ENCODE results near the gene THBS2. TPM values are rescaled to one million over a fixed set of nuclear protein-coding genes. Genes with fewer than 3 reads are reported as not detected.

The THBS2 gene
- total and polyA plus RNA-seq, 10 of the 15 experiments (the other 5 are each of a cell fraction or from before 2014, with no cell fraction given) = 0.07 to 0.10 TPM; not detected in 8

DNA sequence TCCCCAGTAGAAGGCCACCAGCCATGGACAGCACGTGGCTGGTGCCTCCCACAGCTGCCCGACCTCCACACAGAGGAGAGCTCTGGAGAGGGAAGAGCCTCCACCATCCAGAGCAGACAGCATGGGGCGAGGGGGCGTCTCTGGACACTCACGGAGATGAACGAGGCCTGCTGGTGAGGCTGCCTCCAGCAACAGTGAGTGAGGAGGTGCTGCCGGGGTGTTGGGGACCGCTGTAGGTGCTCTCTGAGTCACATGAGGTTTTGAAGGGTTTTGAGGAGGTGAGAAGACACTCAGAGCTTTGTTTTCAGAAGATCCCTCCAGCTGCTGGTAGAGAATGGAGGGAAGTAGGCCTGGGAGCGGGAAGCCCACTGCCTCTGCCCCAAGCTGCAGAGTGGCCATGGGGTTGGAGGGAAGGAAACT, 65.6 kb downstream of the THBS2 start:
- no peak for ATAC-seq
- no peak for DNase-seq (ENCODE audit: low read depth, low spot score)
- H3K9ac ChIP-seq (ENCODE audit: control insufficient read depth, insufficient read depth, low read length) = no peak overlapping the region
- intact Hi-C loops (cut with micrococcal nuclease; ENCODE audit: unreplicated experiment) = no loop called here
- ChIA-PET CTCF (no interaction called here), POLR2A (no interaction called here), SMC1A (ENCODE audit: uncharacterized antibody, unreplicated experiment) (no interaction called here), RAD21 (ENCODE audit: unreplicated experiment) (no interaction called here)
- no TSS peak for BruUV-seq (replicated peaks)
- H2AFZ ChIP-seq (ENCODE audit: control insufficient read depth, low read depth, low read length) = no peak overlapping the region
- H3K36me3 ChIP-seq (ENCODE audit: control insufficient read depth in 2 of 2, insufficient read depth in 2 of 2, low read length in 1 of 2) = no peaks in the 10 kb centered on the region
- TF ChIP-seq MYB (IDR thresholded peaks at IDR 0.05; ENCODE audit: borderline replicate concordance, low read depth, low read length) = no peak
- TF ChIP-seq NR2F1 (conservative IDR thresholded peaks at IDR 0.05) = no peak
- no peak for TF ChIP-seq CEBPB (IDR thresholded peaks at IDR 0.05; ENCODE audit: borderline replicate concordance in 1 of 2, low read depth in 2 of 2, low read length in 2 of 2)
- TF ChIP-seq BHLHE40 (IDR thresholded peaks at IDR 0.05; ENCODE audit: borderline replicate concordance in 1 of 2, low read depth in 2 of 2, low read length in 1 of 2) = no peak
- no peaks in the 10 kb centered on the region for H3K4me1 ChIP-seq (ENCODE audit: control insufficient read depth, insufficient read depth, low read length)
- no peaks in the 10 kb centered on the region for H4K20me1 ChIP-seq (ENCODE audit: control insufficient read depth, insufficient read depth)
- no peaks in the 10 kb centered on the region; the same call in 2 of the 3 replicates for H3K9me3 ChIP-seq (replicated peaks; ENCODE audit: control insufficient read depth, insufficient read depth, low read length)
- no peak overlapping the region for H3K27ac ChIP-seq (ENCODE audit: control insufficient read depth, insufficient read depth)
- H3K79me2 ChIP-seq (ENCODE audit: control insufficient read depth, insufficient read depth, low read length) = no peaks in the 10 kb centered on the region
- no peak overlapping the region for H3K4me2 ChIP-seq (ENCODE audit: control insufficient read depth, insufficient read depth)
- no peak for FAIRE-seq
- H3K4me3 ChIP-seq = no peak overlapping the region
- in situ Hi-C loops (cut with MboI) = no loop called here
- no peaks in the 10 kb centered on the region for H3K27me3 ChIP-seq (replicated peaks in 1 of 2; ENCODE audit: control insufficient read depth in 2 of 2, insufficient read depth in 2 of 2, low read length in 1 of 2)
- WGBS (ENCODE audit: insufficient coverage, insufficient replicate concordance, low lambda C conversion rate, missing lambda C conversion rate) = 0% methylated on average over 7 of the region's 9 CpGs

DNA sequence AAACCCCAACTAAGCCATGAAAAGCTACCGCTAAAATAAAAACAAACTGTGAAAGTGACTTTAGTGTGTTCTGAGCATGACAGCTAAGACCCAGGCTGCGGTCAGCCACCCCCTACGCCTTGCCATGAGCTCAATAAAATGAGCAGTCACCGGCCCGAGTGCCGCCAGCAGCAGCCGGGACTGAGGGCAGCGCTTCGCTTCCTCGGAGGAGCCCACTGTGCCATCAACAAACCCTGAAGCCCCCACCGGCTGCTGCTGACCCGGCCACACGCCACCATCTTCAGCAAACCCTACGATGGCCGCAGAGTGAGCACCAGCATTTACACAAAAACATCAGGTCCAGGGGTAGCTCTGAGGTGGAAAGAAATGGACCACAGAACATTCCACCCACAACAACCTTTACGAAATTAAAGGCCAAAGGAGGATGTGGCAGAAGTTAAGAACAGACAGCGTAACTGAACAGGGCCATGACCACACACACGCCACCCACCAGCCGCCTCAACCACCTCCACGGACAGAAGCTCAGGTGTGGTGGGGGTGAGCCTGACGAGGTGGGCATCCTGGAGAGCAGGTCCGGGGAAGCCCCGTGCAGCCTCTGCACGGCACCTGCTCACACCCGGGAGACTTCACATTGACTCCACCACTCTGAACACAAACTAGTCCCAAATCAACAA, 67.0 kb downstream of the THBS2 start:
- no peaks in the 10 kb centered on the region for H3K4me1 ChIP-seq (ENCODE audit: control insufficient read depth, insufficient read depth, low read length)
- ChIA-PET POLR2A (no interaction called here), CTCF (no interaction called here), RAD21 (ENCODE audit: unreplicated experiment) (no interaction called here), SMC1A (ENCODE audit: uncharacterized antibody, unreplicated experiment) (no interaction called here)
- in situ Hi-C loops (cut with MboI) (no loop called here), intact Hi-C loops (cut with micrococcal nuclease; ENCODE audit: unreplicated experiment) (no loop called here)
- H3K27ac ChIP-seq (ENCODE audit: control insufficient read depth, insufficient read depth) = no peak overlapping the region
- no peak overlapping the region for H3K4me3 ChIP-seq
- H2AFZ ChIP-seq (ENCODE audit: control insufficient read depth, low read depth, low read length) = no peak overlapping the region
- FAIRE-seq (no peak), ATAC-seq (no peak), DNase-seq (ENCODE audit: low read depth, low spot score) (no peak)
- no peaks in the 10 kb centered on the region for H3K36me3 ChIP-seq (ENCODE audit: control insufficient read depth in 2 of 2, insufficient read depth in 2 of 2, low read length in 1 of 2)
- 52% methylated on average over 25 of the region's 25 CpGs for whole genome bisulfite sequencing (ENCODE audit: insufficient coverage, insufficient replicate concordance, low lambda C conversion rate, missing lambda C conversion rate)
- H3K4me2 ChIP-seq (ENCODE audit: control insufficient read depth, insufficient read depth) = no peak overlapping the region
- H3K9ac ChIP-seq (ENCODE audit: control insufficient read depth, insufficient read depth, low read length) = no peak overlapping the region
- no peaks in the 10 kb centered on the region for H4K20me1 ChIP-seq (ENCODE audit: control insufficient read depth, insufficient read depth)
- H3K27me3 ChIP-seq (replicated peaks in 1 of 2; ENCODE audit: control insufficient read depth in 2 of 2, insufficient read depth in 2 of 2, low read length in 1 of 2) = no peaks in the 10 kb centered on the region
- no TSS peak for BruUV-seq (replicated peaks)
- no peaks in the 10 kb centered on the region for H3K79me2 ChIP-seq (ENCODE audit: control insufficient read depth, insufficient read depth, low read length)
- no peaks in the 10 kb centered on the region; the same call in 2 of the 3 replicates for H3K9me3 ChIP-seq (replicated peaks; ENCODE audit: control insufficient read depth, insufficient read depth, low read length)
- TF ChIP-seq SRF (IDR thresholded peaks at IDR 0.05; ENCODE audit: low read depth in 2 of 2, low read length in 2 of 2) (no peak), PAX5 (IDR thresholded peaks at IDR 0.05; ENCODE audit: borderline replicate concordance, low read depth, low read length) (no peak), LARP7 (IDR thresholded peaks at IDR 0.05) (no peak), TCF7 (IDR thresholded peaks at IDR 0.05; ENCODE audit: borderline replicate concordance) (no peak), MTA3 (IDR thresholded peaks at IDR 0.05; ENCODE audit: borderline replicate concordance, low read length) (no peak), GABPA (IDR thresholded peaks at IDR 0.05; ENCODE audit: low read depth) (no peak), ZBTB33 (IDR thresholded peaks at IDR 0.05) (no peak), NFIC (IDR thresholded peaks at IDR 0.05; ENCODE audit: low read depth, low read length) (no peak), JUNB (IDR thresholded peaks at IDR 0.05) (no peak), ZNF384 (IDR thresholded peaks at IDR 0.05; ENCODE audit: borderline replicate concordance, low read depth, low read length) (no peak), SPI1 (IDR thresholded peaks at IDR 0.05; ENCODE audit: borderline replicate concordance, insufficient read depth, low read depth, low read length) (no peak)
- TF ChIP-seq, protein P1, sequence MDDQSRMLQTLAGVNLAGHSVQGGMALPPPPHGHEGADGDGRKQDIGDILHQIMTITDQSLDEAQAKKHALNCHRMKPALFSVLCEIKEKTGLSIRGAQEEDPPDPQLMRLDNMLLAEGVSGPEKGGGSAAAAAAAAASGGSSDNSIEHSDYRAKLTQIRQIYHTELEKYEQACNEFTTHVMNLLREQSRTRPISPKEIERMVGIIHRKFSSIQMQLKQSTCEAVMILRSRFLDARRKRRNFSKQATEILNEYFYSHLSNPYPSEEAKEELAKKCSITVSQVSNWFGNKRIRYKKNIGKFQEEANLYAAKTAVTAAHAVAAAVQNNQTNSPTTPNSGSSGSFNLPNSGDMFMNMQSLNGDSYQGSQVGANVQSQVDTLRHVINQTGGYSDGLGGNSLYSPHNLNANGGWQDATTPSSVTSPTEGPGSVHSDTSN (IDR thresholded peaks at IDR 0.05; ENCODE audit: insufficient replicate concordance, low read depth, low read length) = no peak

Measured in GM12878 (cell line).